Brain microvascular endothelial cell (primary cell): ENCODE results near the gene UTP15.

Experiments
- DNase-seq: peaks from one replicate; pipeline ENCODE4 v3.0.0-alpha.2; 2020
- H3K27ac ChIP-seq: fragments of 250-450 bp; sonication (Bioruptor Pico); 2 replicates; pipeline ENCODE4 v1.5.1; 2020; ENCODE audit warnings: mild to moderate bottlenecking, moderate library complexity
- H3K27me3 ChIP-seq: fragments of 250-450 bp; sonication (Bioruptor Pico); replicated peaks from 2 replicates; pipeline ENCODE4 v1.5.1; 2020; ENCODE audit warnings: mild to moderate bottlenecking
- H3K36me3 ChIP-seq: fragments of 250-450 bp; sonication (Bioruptor Pico); replicated peaks from 2 replicates; pipeline ENCODE4 v1.5.1; 2020; ENCODE audit warnings: mild to moderate bottlenecking
- H3K4me3 ChIP-seq: 2 replicates; pipeline ENCODE4 v1.5.1; 2011; ENCODE audit warnings: low read depth, mild to moderate bottlenecking, control low read depth, low read length, moderate library complexity
- in situ Hi-C: cut with HindIII; loops from 2 replicates; pipeline ENCODE4 v1.10.0; 2017; ENCODE audit warnings: low sequenced_read_pairs, low pct_ligation_motif_present
- TF ChIP-seq, protein P1 (sequence below): IDR thresholded peaks from 2 replicates; pipeline ENCODE4 v1.5.1; 2011; ENCODE audit warnings: low read depth, mild to moderate bottlenecking, moderate library complexity, low read length, control low read depth, inconsistent platforms; ENCODE audit errors: missing control alignments

The UTP15 gene

DNA sequence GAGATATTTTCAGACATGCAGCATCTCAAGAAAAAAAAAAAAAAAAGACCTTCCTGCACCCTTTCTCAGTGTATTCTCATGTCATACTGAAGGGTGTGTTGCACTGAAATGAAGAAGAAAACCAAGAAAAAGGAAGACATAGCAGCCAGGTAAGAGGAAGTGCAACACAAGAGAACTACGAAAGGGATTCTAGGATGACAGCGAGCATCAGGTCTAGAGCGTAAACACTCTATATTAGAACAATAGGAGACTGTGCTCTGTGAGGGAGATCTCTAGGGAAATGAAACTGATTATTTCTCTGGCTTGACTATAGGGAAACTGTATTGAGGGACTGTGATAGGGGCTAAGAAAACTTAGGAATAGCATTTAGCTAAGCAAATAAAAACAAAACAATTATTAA, 37.3 kb upstream of the UTP15 start:
- H3K27me3 ChIP-seq, result no peaks in the 10 kb centered on the region
- in situ Hi-C loops, result no loop called here
- TF ChIP-seq, protein P1, sequence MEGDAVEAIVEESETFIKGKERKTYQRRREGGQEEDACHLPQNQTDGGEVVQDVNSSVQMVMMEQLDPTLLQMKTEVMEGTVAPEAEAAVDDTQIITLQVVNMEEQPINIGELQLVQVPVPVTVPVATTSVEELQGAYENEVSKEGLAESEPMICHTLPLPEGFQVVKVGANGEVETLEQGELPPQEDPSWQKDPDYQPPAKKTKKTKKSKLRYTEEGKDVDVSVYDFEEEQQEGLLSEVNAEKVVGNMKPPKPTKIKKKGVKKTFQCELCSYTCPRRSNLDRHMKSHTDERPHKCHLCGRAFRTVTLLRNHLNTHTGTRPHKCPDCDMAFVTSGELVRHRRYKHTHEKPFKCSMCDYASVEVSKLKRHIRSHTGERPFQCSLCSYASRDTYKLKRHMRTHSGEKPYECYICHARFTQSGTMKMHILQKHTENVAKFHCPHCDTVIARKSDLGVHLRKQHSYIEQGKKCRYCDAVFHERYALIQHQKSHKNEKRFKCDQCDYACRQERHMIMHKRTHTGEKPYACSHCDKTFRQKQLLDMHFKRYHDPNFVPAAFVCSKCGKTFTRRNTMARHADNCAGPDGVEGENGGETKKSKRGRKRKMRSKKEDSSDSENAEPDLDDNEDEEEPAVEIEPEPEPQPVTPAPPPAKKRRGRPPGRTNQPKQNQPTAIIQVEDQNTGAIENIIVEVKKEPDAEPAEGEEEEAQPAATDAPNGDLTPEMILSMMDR, result no peak
- no peaks in the 10 kb centered on the region for H3K36me3 ChIP-seq
- DNase-seq, result no peak
- H3K4me3 ChIP-seq, result no peak overlapping the region
- H3K27ac ChIP-seq, result no peak overlapping the region

DNA sequence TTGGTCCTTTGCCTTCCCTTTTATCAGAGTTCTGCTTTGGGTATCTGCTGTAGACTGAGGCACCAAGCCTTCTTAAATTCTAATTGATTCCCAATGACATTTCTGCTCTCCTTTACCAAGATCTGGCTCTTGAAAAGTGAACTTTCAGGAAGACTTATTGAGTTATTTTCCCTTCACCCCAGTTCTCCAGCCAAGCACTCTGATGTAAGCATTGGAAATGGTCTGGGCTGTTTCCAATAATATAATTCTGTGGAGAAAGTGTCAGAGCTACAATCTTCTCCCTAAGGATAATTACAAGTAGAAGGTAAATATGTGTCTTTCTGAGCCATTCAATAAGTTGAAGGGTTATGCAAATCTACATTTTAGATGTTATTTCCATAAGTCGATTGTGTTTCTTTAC, 36.5 kb upstream of the UTP15 start:
- no peak overlapping the region for H3K4me3 ChIP-seq
- DNase-seq, result no peak
- TF ChIP-seq, protein P1, result no peak

DNA sequence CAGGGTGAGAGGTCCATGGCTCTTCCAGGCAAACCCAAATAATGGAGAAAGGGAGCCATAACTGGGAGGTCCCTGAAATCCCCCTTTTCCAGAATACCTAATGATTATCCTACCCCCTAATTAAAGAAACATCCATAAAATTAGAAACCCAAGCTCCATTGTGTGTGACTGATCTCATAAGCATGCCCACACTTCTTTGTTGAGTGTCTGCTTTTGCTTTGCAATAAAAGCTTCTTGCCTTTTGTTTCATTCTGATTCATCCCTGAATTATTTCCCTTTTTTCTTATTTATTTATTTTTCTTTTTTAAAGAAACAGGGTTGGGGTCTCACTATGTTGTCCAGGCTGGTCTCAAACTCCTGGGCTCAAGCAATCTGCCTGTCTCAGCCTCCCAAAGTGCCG, 34.2 kb upstream of the UTP15 start:
- Histone ChIP-seq H3K27me3 (no peaks in the 10 kb centered on the region), H3K36me3 (no peaks in the 10 kb centered on the region), H3K27ac (no peak overlapping the region), H3K4me3 (no peak overlapping the region)
- DNase-seq, result no peak
- in situ Hi-C loops, result no loop called here
- TF ChIP-seq, protein P1, result no peak

More for the DNA sequence above, 36.5 kb upstream of the UTP15 start:
- Histone ChIP-seq H3K27me3 (no peaks in the 10 kb centered on the region), H3K36me3 (no peaks in the 10 kb centered on the region), H3K27ac (no peak overlapping the region)
- in situ Hi-C loops, result no loop called here

DNA sequence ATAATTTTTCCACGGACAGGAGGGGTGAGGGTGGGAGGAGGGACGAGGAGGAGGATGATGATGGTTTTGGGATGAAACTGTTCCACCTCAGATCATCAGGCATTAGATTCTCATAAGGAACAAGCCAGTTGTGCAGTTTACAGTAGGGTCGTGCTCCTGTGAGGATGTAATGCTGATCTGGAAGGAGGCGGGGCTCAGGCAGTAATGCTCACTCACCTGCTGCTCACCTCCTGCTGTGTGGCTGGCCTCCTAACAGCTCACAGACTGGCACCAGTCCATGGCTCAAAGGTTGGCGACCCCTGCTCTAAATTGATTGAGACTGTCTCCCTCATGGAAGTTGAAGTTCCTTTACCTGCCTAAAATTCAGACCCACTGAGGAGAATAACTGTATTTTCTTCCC, 33.3 kb upstream of the UTP15 start:
- in situ Hi-C loops, result no loop called here
- no peak for DNase-seq
- no peaks in the 10 kb centered on the region for H3K27me3 ChIP-seq

DNA sequence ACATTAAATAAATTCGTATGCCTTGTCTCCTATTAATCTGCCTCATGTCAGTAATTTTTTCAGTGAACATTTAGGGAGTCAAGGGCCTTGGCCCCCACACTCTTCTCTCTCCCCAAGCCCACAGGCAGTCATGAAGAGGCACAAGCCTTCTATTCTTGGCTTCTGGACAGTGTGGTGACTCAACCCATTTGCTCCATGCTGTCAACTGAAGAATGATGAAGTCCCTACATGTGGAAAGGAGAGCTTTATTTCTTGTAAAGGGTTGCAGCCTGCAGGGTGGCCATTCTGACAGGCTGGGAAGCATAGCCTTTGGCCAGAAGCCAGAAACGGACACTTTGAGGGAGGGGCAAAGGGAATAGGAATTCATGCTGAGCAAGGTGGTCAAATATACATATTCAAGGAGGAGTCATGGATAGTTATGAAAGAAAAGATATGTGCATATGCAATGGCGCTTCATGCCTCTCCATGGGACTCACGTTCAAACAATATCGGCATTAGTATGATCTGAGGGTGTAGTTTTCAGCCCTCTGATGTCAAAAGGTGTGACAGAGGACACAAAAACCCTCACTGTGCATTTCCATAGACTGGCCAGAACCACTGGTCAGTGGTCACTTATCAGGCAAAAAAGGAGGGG, 31.4 kb upstream of the UTP15 start:
- no peak overlapping the region for H3K27ac ChIP-seq
- in situ Hi-C loops, result no loop called here
- no peak for DNase-seq
- H3K4me3 ChIP-seq, result no peak overlapping the region
- H3K36me3 ChIP-seq, result no peaks in the 10 kb centered on the region
- TF ChIP-seq, protein P1, result no peak
- H3K27me3 ChIP-seq, result no peaks in the 10 kb centered on the region

More for the DNA sequence above, 33.3 kb upstream of the UTP15 start:
- Histone ChIP-seq H3K4me3 (no peak overlapping the region), H3K36me3 (no peaks in the 10 kb centered on the region), H3K27ac (no peak overlapping the region)
- TF ChIP-seq, protein P1, result no peak

DNA sequence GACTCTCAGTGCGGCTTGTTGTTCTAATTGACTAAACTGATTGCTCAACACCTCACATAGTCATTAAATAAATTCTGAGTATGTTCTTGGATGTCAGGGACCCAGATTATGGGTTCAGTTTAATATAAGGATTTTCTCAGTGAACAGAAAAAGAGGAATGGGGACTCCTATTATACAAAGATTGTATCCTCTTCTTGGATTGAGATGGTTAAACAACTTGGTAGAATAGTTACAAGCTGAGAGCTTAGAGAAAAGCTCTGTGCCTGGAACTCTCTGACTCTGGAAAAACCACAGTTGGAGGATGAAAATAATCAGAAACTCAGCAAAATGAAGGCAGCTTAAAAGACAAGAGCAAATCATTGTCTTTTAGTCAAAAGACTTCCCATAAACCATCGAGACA, 30.6 kb upstream of the UTP15 start:
- Histone ChIP-seq H3K4me3 (no peak overlapping the region), H3K27ac (no peak overlapping the region), H3K27me3 (no peaks in the 10 kb centered on the region), H3K36me3 (no peaks in the 10 kb centered on the region)
- in situ Hi-C loops, result no loop called here
- no peak for DNase-seq
- TF ChIP-seq, protein P1, result no peak
